Ecto neural progenitor cell (in vitro differentiated cells): Measurements from ENCODE around the gene MRPS2.
A peak's percentile ranks its signal among the peaks of the same experiment; 100 is the strongest.
"Not testable (repeated sequence)": the region's sequence is repeated elsewhere in the genome, so short reads cannot be mapped to it uniquely, and the experiment has no call there.

Experiments used
- DNase-seq: peaks from one replicate; pipeline ENCODE4 v3.0.0-alpha.2; 2018; ENCODE audit warnings: low spot score

Gene MRPS2

GRCh38 chr9:135514342-135515082 is 14.0 kb downstream of the MRPS2 start:
- DNase-seq = peak; percentile 27

- peak; percentile 37 for DNase-seq
Measured at GRCh38 chr9:135515083-135515951, 14.8 kb downstream of the MRPS2 start.

GRCh38 chr9:135516132-135516860 is 15.8 kb downstream of the MRPS2 start:
- DNase-seq = peak; percentile 32

- DNase-seq = no peak
Measured at GRCh38 chr9:135517407-135517822, 16.9 kb downstream of the MRPS2 start.

GRCh38 chr9:135519179-135519971 is 18.9 kb downstream of the MRPS2 start:
- DNase-seq = peak; percentile 8

GRCh38 chr9:135520916-135521607 is 20.6 kb downstream of the MRPS2 start, which contains the start of gene LCN1:
Gene LCN1, plus strand, starts transcription at chr9:135521440. Its CDS starts 58 bp downstream, at chr9:135521498.
- no peak for DNase-seq

- no peak for DNase-seq
Measured at GRCh38 chr9:135521608-135522095, 21.2 kb downstream of the MRPS2 start.

- no peak for DNase-seq
Measured at GRCh38 chr9:135522137-135522877, 21.8 kb downstream of the MRPS2 start.

- peak; percentile 39 for DNase-seq
Measured at GRCh38 chr9:135522931-135523330, 22.4 kb downstream of the MRPS2 start.

- DNase-seq = peak; percentile 49
Measured at GRCh38 chr9:135523521-135524129, 23.1 kb downstream of the MRPS2 start.

- DNase-seq = peak; percentile 43
Measured at GRCh38 chr9:135524130-135524861, 23.8 kb downstream of the MRPS2 start.

GRCh38 chr9:135525241-135526088 is 25.0 kb downstream of the MRPS2 start:
- DNase-seq = no peak

GRCh38 chr9:135526089-135526729 is 25.7 kb downstream of the MRPS2 start:
- DNase-seq = peak; percentile 43

- peak; percentile 49 for DNase-seq
Measured at GRCh38 chr9:135526730-135527571, 26.5 kb downstream of the MRPS2 start.

- not testable (repeated sequence) for DNase-seq
Measured at GRCh38 chr9:135528842-135529435, 28.5 kb downstream of the MRPS2 start.

GRCh38 chr9:135530146-135530545 is 29.7 kb downstream of the MRPS2 start:
- no peak for DNase-seq
